ENCODE measurements around the gene IL1RAPL2. TPM values are rescaled to one million over a fixed set of nuclear protein-coding genes. Genes with fewer than 3 reads are reported as not detected.

Gene IL1RAPL2
- total and polyA plus RNA-seq, 2 of the 4 experiments (the other 2 are of a cell fraction) = 0.03 TPM; not detected in 1

DNA sequence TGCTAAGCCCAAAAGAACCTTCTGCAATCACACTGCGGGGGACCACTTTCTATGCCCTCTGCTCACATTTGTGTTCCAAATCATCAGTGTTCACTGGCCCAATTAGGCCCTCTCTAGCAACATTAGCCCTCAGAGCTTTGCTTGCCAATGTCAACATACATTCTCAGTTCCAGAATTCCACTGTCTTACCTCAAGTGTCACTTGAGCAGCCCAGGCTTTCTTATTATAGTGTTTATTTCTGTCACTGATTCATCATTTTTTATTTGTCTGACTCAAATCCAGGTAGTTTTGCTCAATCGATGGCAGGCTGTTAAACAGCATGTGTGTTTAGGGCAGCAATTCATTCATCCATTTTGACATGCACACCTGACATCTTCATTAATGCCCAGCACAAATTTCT is 363.3 kb downstream of the IL1RAPL2 start:
- no peak overlapping the region for H2AK9ac ChIP-seq (replicated peaks; ENCODE audit: low read depth, low read length, poor library complexity)
- H4K8ac ChIP-seq (ENCODE audit: low read depth in 2 of 2, low read length in 2 of 2) = no peak overlapping the region
- H3K79me1 ChIP-seq (ENCODE audit: low read depth in 1 of 2, low read length in 2 of 2) = no peaks in the 10 kb centered on the region
- BruUV-seq (replicated peaks) = no TSS peak
- in situ Hi-C loops (cut with MboI; ENCODE audit: low sequenced_read_pairs) = no loop called here
- no peak overlapping the region for H3K14ac ChIP-seq (replicated peaks; ENCODE audit: low read depth, low read length)
- H3K56ac ChIP-seq (ENCODE audit: extremely low read depth, insufficient read depth, low read length) = no peak overlapping the region
- no peak overlapping the region for H3K4ac ChIP-seq (ENCODE audit: low read depth, low read length)
- ChIA-PET POLR2A (ENCODE audit: unreplicated experiment) (no interaction called here), CTCF (no interaction called here)
- H3K4me1 ChIP-seq (ENCODE audit: control insufficient read depth, insufficient read depth, low read length) = no peaks in the 10 kb centered on the region
- no peak for ATAC-seq (ENCODE audit: low read depth)
- no peak overlapping the region for H2BK15ac ChIP-seq (ENCODE audit: low read depth, low read length)
- H3K27me3 ChIP-seq (ENCODE audit: control insufficient read depth, insufficient read depth, low read length) = no peaks in the 10 kb centered on the region
- H3K9me3 ChIP-seq (ENCODE audit: control insufficient read depth, insufficient read depth, low read length) = no peaks in the 10 kb centered on the region
- H3K9ac ChIP-seq (ENCODE audit: low read depth, low read length) = no peak overlapping the region
- no peak overlapping the region for H2BK120ac ChIP-seq (ENCODE audit: low read depth, low read length)
- H2BK20ac ChIP-seq (ENCODE audit: low read depth, low read length) = no peak overlapping the region
- no CpG with 5 or more reads among the region's 2 CpGs for WGBS, 2 experiments (ENCODE audit: extremely low coverage in 2 of 2, insufficient read length in 1 of 2)
- H4K5ac ChIP-seq (ENCODE audit: low read depth, low read length) = no peak overlapping the region
- H4K91ac ChIP-seq (ENCODE audit: insufficient read depth, low read depth, low read length) = no peak overlapping the region
- H3K27ac ChIP-seq (ENCODE audit: insufficient read depth, low read length) = no peak overlapping the region
- H3K9me1 ChIP-seq (ENCODE audit: insufficient read depth, low read length) = no peaks in the 10 kb centered on the region
- H2BK5ac ChIP-seq (ENCODE audit: low read depth, low read length, poor library complexity, severe bottlenecking) = no peak overlapping the region
- no peak overlapping the region for H3K4me2 ChIP-seq (ENCODE audit: low read depth, low read length)
- no peaks in the 10 kb centered on the region for H4K20me1 ChIP-seq (ENCODE audit: insufficient read depth, low read length)
- DNase-seq = no peak
- no peak overlapping the region for H2AFZ ChIP-seq (replicated peaks; ENCODE audit: low read length, poor library complexity)
- dilution Hi-C loops (cut with HindIII; ENCODE audit: low sequenced_read_pairs, unreplicated experiment) = no loop called here
- TF ChIP-seq, protein P1, sequence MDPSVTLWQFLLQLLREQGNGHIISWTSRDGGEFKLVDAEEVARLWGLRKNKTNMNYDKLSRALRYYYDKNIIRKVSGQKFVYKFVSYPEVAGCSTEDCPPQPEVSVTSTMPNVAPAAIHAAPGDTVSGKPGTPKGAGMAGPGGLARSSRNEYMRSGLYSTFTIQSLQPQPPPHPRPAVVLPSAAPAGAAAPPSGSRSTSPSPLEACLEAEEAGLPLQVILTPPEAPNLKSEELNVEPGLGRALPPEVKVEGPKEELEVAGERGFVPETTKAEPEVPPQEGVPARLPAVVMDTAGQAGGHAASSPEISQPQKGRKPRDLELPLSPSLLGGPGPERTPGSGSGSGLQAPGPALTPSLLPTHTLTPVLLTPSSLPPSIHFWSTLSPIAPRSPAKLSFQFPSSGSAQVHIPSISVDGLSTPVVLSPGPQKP (IDR thresholded peaks at IDR 0.05; ENCODE audit: borderline replicate concordance, low read depth, low read length) = no peak
- TF ChIP-seq CHD1 (IDR thresholded peaks at IDR 0.05; ENCODE audit: low read depth, low read length) (no peak), BHLHE40 (IDR thresholded peaks at IDR 0.05; ENCODE audit: low read depth, low read length) (no peak), RAD21 (IDR thresholded peaks at IDR 0.05; ENCODE audit: low read length) (no peak), RCOR1 (IDR thresholded peaks at IDR 0.05; ENCODE audit: insufficient replicate concordance, low read length) (no peak), USF2 (IDR thresholded peaks at IDR 0.05; ENCODE audit: low read depth, low read length) (no peak), MAZ (IDR thresholded peaks at IDR 0.05; ENCODE audit: borderline replicate concordance, low read depth, low read length) (no peak), MXI1 (IDR thresholded peaks at IDR 0.05; ENCODE audit: borderline replicate concordance, low read depth, low read length) (no peak), FOS (IDR thresholded peaks at IDR 0.05; ENCODE audit: low read depth, low read length) (no peak), MAFK (IDR thresholded peaks at IDR 0.05; ENCODE audit: low read depth, low read length) (no peak), NFE2L2 (IDR thresholded peaks at IDR 0.05; ENCODE audit: low read depth, low read length) (no peak), CEBPB (IDR thresholded peaks at IDR 0.05; ENCODE audit: low read depth, low read length) (no peak), RFX5 (IDR thresholded peaks at IDR 0.05; ENCODE audit: low read depth, low read length) (no peak), SMC3 (IDR thresholded peaks at IDR 0.05; ENCODE audit: low read depth, low read length) (no peak), POLR2A (IDR thresholded peaks at IDR 0.05; ENCODE audit: low read depth, low read length) (no peak), CTCF (conservative IDR thresholded peaks at IDR 0.05; ENCODE audit: low read depth, low read length) (no peak)
- H3K36me3 ChIP-seq (ENCODE audit: control insufficient read depth, insufficient read depth, low read length) = no peaks in the 10 kb centered on the region
- H3K18ac ChIP-seq (ENCODE audit: low read depth, low read length) = no peak overlapping the region
- H3K23ac ChIP-seq (ENCODE audit: low read depth, low read length) = no peak overlapping the region
- no peak overlapping the region for H3K4me3 ChIP-seq (ENCODE audit: insufficient read depth, low read depth, low read length)
- no peak overlapping the region for H2AK5ac ChIP-seq (ENCODE audit: low read depth, low read length)
- intact Hi-C loops (cut with micrococcal nuclease) = no loop called here
